HG03520 (cell line): ENCODE results near the gene PJA1.

Experiments used
- ATAC-seq: cut with Tn5 transposase; IDR thresholded peaks from one replicate; pipeline ENCODE4 v1.9.1; 2021; ENCODE audit warnings: mild to moderate bottlenecking, moderate library complexity; ENCODE audit not compliant: unreplicated experiment

The PJA1 gene

DNA sequence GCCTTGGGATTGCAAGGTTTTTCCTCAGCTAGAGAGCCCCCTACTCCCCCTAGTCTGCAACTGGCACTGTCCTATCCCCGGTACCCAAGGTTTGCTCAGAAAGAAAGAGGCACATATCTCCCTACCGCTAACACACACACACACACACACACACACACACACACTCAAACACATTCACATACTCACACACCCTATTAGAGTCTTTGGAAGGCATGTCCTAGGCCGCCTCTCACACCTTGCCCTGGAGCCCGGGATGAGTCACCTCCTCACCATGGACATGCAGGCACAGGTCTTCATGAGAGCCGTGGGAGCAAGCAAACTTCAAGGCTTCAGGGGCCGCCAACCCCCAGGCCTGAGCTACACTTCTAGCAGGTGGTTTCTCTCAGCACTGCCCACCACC, 49.2 kb downstream of the PJA1 start:
- no peak for ATAC-seq

DNA sequence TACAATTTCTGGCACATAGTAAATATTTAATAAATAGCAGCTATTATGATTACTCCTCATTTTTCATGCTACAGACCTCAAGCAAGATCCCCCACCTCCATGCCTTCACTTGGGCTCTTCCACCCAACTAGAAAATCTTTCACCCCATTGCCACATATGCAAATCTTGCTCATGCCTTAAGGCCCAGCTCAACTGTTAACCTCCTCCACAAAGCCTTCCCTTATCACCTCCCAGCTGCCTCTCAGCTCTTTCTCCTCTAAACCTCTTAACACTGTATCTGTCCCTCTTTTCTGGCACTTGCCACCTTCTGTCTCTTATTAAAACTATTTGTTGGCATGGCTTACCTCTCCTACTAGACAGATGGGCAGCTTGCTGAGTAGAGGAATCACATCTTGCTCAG, 51.5 kb downstream of the PJA1 start:
- no peak for ATAC-seq
